Measurements from ENCODE around the gene PIK3C2G.

The PIK3C2G gene

DNA sequence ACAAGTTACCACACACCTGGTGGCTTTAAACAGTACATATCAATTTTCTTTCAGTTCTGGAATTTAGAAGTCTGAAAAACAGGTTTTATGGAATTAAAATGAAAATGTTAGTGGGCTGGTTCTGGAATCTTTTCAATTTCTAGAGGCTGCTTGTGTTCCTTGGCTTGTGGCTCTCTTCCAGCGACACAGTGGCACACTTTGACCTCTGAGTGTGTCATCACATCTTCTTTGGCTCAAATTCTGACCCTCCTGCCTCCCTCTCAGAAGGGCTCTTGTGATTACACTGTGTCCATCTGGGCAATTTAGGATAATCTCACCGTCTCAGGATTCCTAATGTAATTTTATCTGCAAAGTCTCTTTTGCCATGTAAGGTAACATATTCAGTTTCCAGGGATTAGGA lies 306.5 kb downstream of the PIK3C2G start:
- DNase-seq, result no peak

DNA sequence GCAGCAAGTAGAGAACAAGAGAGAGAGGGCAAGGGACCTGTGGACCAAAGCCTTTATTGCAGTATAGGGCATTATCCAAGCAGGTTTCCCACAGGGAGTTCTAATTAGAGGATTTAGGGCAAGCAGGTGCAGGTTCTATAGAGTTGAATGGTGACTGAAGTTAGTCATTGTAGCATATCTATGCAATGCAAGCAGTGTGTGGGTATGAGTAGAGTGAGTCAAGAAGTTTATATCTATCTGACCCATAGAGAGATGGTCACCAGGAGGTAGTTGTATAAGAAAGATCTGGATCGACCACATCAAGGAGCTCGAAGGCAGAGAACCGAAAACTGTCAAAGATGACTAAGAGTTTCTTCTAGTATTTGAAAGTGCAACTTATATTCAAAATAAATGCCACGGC lies 309.2 kb downstream of the PIK3C2G start:
- no peak for DNase-seq

DNA sequence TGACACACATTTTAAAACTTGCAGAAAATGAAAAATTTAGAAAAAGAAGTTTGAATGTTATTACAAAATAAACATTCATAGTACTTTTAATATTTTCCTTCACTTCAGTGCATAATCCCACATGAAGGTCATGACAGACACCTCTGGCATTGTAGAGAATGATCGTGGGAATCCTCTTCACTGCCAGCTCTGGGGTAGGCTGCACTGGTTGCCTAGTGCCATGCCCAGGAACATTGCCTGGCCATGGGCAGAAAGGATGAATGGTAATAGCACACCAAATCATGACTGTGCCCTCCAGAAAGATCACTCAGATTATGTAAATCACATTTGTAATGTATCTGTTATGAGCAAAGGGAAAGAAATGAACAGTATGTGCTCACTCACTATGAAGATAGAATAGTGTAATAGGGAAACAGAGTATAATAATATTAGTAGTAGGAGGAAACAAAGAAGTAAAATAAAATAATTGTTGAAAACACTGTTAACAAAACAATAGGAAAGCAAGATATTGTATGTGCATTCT lies 314.8 kb downstream of the PIK3C2G start:
- no peak for DNase-seq

DNA sequence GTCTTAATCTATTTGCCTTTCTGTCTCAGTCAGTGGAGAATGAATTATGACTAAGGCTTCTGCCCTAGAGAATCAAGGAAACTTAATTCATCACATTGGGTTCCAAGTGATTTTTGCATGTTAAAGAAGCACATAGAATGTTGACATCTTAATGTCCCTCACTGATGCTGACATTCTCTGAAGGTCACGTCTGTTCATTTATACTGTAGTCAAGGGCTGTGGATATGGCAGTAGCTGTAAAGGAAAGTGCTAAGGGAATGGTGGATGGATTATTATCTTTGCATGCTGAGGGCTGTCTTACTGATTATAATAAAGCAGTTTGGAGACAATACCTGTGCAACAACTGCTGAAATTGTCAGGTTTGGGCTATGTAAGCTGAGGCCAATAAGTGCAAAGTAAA lies 315.3 kb downstream of the PIK3C2G start:
- DNase-seq, result no peak

DNA sequence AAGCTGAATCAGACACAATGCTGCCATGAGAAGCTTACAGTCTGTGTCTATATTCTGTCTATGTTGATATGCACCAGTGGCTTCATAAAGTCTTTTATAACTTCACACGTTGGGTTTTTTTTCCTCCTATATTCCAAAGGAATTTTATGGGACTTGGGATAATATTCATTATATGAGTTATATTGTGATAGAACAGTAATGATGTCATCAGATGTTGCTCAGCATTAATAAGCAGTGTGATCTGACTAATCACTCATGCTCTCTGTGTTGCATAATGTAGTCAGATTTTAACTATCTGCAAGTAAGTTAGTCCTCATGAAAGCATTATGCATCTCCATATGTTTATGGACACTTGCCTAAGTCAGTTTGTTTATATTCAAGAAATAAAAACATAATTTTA lies 316.9 kb downstream of the PIK3C2G start:
- DNase-seq, result no peak

DNA sequence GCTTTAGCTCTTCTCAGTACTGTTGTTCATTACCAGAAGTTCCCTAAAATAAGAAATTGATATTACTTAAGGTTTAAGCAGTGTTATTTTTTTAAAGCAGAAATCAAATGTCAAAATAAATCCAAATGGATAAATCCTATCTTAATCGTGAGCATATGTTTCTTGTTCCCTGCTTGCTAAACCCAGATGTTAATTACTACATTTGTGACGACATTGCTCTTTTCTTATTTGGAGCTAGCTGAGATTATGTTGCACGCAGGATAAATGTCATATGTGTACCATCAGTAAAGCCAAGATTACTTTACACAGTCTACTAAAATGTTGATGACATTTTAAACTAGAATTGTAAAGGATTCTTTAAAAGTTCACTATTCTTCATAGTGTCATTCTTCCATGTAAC lies 319.0 kb downstream of the PIK3C2G start:
- DNase-seq, result no peak

DNA sequence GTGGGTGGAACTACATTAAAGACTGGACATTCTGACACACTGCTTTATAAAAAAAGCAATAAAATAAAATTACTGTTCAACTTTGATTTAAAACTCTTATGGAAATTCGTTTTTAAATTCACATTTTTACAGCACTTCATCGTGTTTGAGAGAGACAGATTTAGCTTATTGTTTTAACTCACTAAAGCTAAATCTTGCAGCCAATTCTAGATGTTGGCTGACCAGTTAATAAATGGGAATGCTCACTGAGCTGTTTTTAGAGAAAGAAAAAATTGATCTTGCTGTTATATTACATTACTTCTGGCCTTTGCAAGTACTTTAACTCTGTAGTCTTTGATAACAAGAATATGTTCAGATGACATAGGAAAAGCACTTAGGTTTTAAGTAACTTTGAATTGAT lies 319.4 kb downstream of the PIK3C2G start:
- DNase-seq, result no peak

DNA sequence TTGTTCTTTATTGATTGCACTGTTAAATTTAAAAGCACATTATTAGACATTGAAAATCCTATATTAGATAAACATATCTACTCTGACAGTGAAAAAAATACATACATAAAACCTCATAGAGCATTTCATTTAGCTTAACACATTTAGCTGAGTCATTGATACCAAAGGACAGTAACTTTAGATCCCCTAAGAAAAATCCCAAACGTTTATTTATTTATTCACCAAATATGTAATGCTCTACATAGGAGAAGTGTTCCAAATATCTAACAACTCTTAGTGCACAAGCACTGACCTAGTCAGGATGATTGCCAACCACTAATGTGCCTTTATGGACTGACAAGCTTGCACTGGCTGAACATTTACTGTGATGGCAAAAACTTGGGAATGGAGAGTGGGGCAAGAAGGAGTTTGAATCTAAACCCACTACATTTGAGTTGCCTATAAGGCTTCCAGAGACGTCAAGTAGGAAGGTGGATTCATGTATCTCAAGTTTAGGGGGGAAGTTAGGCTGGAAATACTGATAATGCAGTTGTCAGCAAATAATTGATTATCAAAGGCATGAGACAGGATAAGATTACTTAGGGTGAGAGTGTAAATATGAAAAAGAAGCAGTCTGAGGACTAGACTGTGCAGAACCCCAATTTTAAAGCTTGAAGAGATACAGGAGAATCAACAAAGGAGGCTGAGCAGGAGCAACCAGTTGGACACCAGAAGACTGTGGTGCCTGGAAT lies 320.1 kb downstream of the PIK3C2G start:
- no peak for DNase-seq

DNA sequence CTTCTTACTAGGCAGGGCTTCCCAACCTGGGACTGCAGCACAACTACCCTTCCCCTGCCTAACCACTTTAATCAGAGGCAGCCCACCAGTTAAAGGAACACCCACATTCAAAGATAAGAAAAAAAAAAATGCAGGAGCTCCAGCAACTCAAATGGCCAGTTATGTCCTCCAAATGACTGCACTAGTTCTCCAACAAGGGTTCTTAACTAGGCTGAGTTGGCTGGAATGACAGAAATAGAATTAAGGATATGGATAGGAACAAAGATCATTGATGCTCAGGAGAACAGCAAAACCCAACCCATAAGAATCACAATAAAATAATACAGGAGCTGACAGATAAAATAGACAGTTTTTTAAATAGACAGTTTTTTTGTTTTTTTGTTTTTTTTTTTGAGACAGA lies 322.3 kb downstream of the PIK3C2G start:
- no peak for DNase-seq

DNA sequence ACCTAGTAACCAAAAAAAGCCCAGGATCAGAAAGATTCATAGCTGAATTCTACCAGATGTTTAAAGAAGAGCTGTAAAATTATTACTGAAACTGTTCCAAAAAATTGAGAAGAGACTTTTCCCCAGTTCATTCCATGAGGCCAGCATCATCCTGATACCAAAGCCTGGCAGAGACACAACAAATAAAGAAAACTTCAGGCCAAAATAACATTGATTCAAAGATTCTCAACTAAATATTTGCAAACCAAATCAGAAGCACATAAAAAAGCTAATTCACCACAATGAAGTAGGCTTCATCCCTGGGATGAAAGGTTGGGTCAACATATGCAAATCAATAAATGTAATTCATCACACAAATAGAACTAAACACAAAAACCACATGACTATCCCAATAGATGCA lies 325.3 kb downstream of the PIK3C2G start:
- DNase-seq, result no peak

DNA sequence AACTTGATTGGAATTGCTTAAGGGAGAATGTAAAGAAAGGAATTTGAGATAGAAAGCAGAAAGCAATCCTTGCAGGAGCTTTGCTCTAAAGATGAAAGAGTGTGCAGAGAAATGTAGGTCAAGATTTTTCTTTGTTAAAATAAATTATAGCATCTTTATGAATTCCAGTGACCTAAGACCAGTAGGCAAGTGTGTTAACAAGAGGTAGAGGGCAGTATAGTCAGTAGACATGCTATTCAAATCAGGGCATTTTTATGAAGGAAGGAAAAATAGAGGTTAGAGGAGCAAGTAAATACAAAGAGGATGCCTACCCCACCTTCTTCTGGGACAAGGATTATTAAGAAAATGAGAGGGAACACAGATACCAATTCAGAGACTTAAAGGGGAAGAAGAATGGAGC lies 328.0 kb downstream of the PIK3C2G start:
- no peak for DNase-seq

DNA sequence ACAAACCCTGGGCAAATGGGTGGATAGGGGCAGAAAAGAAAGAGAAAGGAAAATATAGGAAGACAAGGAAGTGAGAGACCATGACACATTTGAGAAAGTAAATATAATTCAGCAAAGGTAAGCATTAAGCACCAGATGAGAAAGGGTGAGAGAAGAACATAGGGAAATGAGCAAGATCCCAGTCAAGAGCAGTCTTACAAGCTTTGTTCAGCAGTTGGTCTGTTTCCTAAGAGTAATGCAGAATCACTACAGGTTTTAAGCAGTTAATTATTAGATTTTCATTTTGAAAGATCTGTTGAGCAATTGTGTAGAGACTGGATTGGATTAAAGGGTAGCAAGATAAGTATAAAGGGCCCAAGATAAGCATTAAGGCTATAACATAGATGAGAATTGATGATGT lies 330.2 kb downstream of the PIK3C2G start:
- no peak for DNase-seq

DNA sequence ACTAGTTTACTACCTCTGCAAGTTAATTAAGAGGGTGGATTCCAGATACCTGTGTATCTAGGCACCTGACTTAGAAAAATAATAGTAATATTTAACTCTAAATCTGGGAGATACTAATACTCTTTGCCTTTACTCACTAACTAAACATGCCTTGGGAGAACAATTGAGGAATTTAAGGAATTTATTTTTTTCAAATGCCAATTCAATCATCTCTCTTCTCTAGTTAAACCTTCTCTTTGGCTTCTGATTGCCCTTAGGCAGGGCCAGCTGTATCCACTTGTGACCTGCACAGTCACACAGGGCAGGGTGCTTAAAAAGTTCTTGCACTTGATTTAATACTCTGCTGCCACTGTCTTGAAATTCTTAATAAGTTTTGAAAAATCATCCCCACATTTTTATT lies 334.1 kb downstream of the PIK3C2G start:
- no peak for DNase-seq

DNA sequence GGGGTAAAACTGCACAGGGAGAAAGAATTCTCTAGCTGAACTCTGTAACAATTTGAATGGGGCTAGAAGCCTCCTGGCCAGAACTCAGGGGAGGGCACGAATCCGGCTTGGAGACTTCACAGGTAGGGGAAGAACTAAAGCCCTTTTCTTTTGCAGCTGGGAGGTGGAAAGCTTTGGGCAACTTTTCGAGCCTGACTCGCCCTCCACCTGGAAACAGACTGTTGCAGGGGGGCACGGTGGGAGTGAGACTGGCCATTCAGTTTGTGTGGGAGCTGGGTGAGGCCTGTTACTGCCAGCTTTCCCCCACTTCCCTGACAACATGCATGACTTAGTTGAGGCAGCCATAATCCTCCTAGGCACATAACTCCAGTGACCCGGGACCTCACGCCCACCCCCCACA lies 340.6 kb downstream of the PIK3C2G start:
- no peak for DNase-seq

DNA sequence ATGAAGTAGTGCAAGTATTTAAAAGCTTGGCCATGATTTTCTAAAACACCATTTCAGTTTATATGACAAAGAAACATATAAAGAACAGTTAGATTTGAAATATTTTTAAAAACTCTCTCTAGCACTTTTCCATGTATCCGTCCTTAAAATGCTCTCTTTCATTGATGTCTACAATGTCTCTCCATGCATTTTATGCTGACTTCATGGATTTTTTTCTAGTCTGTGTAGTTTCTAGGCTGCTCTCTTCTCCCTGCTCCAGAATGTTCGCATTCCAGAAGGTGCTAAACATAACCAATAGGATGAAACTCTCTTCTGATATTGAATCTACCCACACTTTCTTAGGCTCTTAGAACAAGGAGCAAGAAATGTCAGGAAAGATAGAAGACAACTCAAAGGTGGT lies 351.7 kb downstream of the PIK3C2G start:
- no peak for DNase-seq

DNA sequence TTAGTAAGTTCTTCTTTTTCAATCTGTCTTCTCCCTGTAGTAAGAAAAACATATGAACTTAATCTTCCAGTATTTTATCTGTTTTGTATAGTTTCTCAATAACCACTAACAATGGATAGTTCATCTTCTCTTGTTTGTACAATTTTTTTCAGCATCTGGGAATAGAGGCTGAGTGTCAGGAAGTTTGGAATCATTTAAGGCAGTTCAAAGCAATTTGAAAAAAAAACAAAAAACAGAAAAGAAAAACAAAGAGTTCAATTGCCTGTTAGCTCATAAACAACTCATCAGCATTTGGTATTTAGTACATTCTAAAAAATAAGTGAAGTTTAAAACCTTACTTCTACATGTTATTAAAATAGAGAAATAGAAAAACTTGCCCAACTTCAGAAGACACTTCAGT lies 359.7 kb downstream of the PIK3C2G start:
- DNase-seq, result no peak

DNA sequence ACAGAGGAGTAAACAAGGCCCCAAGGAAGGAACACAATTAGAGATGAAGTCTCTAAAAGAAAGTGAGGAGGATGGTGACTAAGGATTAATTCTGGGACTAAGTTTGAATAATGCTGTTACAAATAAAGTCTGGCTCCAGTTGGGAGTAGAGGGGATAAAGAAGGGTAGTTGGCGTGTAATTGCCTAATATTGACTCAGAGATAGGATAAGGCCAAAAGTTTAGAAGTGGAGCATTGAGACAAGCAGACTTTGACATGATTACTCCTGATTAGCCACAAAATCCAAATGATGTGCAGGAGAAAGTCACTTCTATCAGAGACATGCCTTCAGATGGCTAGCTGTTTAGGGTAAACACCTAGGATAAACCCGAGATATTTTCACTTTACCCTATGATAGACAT lies 368.1 kb downstream of the PIK3C2G start:
- DNase-seq, result no peak

DNA sequence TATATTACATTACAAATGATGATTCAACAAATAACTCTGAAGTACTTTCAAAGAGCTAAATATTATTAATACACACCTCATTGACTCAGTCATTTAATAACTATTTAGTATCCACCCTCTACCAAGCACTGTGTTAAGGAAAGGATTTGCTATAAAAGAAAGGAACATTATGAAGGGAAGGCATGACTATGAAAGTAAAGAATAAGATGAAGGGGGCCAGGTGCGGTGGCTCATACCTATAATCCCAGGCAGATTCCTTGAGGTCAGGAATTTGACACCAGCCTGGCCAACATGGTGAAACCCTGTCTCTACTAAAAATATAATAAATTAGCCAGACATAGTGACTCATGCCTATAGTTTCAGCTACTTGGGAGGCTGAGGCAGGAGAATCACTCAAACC lies 368.6 kb downstream of the PIK3C2G start:
- DNase-seq, result no peak

DNA sequence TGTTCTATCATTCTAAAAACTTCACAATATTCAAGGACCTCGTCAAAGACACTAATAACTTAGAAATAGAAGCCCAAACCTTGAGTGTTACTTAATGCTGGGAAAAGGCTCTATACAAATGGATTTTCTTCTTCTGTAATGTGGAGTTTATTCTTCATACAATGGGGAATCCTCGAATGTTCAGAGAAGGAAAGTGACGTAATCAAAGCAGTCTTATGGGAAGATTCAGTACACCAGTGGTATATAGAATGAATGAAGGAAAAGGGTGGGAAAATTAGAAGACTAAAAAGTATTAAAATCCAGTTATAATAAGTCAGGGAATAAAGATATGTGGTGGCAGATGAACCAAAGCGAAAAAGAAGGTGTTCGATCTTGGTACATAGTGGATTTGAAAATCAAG lies 370.0 kb downstream of the PIK3C2G start:
- no peak for DNase-seq

DNA sequence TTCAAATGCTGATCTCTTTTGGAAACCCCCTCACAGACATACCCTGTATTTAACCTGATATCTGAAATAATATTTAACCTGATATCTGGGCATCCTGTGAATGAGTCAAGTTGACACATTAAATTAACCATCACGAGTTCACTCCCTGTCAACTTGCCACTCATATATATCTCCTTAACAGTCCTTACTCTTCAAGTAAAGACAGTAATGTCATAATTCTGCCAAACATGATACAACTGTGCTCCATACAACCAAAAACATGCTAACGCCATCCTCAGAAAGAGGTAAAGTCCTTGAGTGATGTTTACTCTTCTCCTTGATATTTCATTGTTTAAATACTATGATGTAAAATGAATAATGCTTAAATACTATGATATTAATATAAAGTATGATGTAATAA lies 371.5 kb downstream of the PIK3C2G start:
- DNase-seq, result no peak

DNA sequence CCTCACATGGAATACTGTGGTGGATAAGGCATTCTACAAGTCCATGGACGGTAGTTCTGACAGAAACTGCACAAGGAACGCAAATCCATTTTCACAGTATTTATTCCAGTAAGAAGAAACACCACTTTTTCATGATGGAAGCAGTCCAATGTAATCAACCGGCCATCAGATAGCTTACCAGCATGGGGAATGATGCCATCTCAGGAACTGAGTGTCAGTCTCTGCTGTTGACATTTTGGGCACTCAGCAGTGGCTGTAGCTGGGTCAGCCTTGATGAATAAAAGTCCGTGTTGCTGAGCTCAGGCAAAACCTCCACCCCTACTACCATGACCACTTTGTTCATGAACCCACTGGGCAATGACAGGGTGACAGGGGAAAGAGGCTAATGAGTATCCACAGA lies 373.1 kb downstream of the PIK3C2G start:
- DNase-seq, result no peak

DNA sequence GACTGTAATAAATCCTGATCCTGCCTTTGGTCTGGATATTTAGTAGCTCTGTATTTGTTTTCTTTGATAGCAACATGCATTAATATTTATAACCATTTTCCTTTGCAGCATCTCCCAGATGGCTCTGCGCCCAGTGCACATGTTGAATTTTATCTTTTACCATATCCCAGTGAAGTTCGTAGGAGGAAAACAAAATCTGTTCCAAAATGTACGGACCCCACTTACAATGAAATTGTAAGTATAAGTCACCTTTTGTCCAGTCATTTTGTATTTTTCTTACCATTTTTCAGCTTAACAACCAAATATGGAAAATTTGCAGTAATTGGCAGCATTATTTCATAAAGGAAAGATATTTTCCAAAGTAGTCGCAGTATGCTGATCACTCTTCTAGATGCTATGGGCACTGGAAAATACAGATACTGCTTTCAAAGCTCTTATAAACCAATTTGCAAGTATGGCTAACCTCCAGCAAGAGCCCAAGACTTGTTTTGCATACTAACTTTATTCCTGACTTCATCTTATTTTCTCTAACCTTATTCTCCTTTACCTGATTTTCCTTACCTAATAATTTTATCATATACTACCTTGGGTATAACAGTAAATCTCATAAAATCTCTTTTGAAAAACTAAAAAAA lies 379.1 kb downstream of the PIK3C2G start:
- no peak for DNase-seq

DNA sequence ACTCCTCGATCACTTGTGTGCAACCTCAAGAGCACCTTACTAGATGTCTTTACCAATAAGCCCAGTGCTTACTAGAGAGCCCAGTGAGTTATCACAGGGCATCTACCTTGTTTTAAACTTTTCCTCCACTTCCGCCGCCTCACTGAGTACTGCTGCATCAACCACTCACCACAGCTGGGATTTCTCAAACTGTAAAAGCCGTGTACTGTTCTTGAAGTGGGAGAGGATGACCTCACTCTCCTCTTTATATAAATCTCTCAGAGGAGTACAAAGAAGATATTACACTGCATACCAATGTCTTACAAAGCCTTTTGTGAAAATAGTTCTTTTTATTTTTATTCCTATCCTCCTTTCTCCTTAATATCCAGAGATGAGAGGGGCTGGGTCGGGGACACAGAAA lies 382.4 kb downstream of the PIK3C2G start:
- DNase-seq, result no peak

DNA sequence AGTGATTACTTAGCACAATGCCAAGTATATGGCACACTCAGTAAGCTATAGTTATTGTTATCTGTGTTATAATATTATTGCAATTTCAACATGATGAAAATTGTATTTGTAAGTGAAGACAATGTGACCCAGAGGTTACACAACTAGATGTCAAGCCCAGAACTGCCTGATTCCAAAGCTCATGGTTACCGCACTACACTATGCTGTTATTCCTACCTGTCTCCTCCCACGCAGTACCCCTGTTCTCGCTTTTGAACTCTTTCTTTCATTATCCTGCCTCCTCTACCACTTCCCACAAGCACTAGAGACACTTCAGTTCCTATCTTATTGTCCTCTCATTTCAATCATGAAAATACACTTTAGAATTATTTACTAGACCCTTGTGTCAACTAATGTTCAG lies 383.2 kb downstream of the PIK3C2G start:
- no peak for DNase-seq
